GM19438 (cell line): ENCODE data around the gene HOTAIR.

Experiments
- ATAC-seq: cut with Tn5 transposase; IDR thresholded peaks from one replicate; pipeline ENCODE4 v1.9.1; 2021; ENCODE audit warnings: low read depth; ENCODE audit not compliant: unreplicated experiment

The HOTAIR gene

DNA sequence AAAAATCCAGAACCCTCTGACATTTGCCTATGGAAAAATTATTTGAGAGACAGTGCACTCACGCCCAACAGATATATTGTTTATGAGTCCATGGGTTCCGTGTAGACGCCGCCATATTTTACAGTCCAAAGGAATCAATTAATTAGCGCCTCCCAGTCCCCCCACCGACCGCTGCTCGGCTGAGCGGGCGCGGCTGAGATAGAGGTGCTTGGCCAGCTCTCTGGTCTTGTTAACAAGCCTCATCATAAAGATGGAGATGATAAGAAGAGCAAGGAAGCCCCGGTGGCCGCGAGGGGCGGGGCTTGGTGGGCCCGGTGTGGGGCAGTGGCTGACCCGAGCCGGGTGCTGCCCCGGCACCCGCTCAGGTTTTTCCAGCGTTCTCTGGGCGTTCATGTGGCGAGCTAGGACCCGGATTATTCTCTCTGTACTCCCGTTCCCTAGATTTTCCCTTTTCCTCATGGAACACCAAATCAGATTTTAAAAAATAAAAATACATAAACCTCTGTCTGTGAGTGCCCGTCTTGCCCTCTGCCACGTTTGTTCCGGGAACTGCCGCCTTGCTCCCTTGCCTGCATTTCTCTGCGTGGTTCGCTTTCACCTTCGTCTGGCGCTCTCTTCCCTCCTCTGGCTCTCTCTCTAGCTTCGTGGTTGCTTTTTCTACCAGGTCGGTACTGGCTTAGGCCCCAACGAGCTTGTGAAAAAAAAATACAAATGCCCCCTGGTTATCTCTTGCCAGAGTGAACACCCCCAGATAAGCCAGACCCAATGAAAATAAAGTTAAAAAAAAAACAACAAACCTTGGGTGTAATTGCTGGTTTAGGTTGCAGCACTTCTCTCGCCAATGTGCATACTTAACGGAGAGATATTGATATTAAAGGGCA is 11.1 kb downstream of the HOTAIR start:
- ATAC-seq: no peak

DNA sequence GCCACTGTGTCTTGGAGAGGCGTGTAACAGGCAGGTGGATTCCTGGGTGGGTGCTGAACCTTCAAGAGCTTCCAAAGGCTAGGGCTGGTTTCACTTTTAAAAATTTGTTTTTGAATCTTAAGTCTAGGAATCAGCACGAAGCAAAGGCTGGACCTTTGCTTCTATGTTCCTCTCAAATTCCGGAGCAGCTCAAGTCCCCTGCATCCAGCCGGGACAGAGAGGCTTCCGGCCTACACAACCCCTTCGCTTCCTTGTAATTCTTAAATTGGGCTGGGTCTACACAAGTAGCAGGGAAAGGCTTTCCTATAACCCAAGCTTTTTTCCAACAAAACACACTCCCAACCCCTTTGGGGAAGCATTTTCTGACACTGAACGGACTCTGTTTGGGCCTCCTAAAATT is 11.7 kb downstream of the HOTAIR start:
- no peak for ATAC-seq

DNA sequence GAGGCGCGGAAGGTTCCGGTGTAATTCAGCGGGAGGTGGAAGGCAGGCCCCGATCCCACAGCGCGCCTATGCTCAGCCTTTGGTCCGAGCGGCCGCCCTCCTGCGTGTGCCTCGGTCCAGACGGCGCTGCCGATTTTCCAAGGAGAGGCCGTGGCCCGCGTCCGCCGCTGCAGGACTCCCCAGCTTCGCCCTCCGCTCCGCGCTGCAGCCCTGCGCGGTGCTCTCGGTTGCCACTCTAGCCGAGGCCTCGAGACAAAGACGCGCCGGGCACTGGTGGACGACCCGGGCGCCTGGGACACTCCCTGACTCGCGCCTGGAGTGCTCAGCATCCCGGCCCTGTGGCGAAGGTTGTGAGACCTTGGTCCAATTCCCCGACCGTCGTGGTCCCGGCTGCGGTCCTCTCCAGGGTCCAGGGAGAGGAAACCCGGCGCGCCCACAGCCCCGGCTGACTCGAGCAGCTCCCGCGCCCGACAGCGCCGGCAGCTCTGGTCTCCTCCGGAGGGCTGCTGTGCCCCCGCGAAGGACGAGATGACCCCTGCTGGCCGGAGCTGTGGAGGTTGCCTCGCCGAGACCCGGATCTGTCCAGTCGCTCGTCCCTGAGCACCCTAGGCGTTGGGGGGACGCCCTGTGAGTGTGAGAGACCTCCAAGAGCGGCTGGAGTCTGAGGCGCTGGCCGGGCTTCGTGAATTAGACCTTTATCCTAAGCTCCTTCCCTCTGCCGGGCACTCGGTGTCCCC is 13.6 kb downstream of the HOTAIR start:
- no peak for ATAC-seq

DNA sequence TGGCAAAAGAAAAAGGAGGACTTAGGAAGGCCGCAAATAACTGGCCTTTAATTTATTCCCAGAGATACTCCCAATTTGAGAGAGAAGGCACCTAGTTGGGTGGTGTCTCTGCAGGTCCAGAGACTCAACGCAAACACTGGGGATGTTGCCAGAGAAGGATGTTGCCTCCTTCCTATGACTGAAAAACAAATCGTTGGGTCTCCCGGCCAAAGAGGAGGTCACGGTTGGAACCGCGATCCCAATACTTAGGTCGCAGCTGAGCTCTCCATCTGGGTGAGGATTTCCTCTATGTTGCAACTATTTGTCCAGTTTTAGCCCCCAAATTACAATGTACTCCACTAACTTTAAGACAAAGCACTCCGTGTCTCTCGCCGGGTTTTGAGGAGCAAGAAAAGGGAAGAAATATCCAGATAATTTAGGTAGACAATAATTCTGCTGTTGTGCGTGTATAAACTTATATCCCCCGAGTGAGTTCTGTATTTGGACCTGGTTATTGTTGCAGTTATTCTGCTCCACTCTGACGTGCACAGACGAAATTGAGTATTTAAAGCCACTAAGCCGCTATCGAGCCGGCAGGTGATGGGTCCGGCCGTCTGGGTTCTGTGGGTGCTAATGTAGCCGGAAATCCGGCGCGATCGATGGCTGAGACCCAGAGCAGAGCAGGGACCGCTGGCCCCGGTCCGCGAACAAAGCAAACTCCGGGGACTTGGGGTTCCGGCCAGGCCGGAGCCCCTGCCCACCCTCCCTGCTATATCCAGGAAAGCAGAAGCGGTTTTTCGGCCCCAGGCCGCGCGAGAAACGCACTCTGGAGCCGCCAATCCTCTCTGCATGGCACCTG is 14.3 kb downstream of the HOTAIR start:
- ATAC-seq: no peak

DNA sequence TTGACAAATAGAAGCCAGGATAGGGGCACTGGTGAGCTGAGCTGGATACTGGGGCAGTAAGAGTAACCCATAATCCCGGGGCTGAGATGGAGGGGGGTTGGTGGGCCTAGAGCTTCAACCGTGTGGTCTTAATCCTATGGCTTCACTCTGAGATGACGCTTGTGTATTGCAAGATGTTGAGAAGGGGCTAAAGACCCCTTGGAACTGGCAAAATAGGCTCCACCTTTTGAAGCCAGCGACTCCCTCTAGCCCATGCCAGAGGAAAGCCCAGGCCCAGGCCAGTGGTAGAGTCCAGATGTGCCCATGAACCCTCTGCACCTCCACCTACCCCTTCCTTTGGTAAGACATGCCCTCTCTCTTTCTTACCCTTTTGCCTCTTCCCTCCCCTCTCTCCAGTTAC is 15.4 kb downstream of the HOTAIR start:
- no peak for ATAC-seq

DNA sequence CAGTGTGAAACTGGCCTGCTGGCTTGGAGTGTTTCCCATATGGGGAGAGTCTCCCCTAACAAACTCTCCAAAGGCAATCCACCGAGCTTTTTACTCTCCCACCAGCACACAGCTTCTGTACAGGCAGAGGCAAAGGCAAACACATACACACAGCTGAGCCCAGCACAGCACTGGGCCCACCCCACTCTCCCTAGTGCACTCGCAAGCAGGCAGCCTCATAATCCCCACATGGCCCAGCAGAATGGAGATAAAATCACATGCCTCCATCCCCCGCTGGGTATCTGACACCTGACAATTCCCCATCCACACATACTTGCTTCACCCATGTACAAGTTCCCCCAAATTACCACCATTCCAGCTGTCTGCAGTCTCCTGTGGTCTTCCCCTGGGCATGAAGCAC is 16.6 kb downstream of the HOTAIR start:
- ATAC-seq: no peak

DNA sequence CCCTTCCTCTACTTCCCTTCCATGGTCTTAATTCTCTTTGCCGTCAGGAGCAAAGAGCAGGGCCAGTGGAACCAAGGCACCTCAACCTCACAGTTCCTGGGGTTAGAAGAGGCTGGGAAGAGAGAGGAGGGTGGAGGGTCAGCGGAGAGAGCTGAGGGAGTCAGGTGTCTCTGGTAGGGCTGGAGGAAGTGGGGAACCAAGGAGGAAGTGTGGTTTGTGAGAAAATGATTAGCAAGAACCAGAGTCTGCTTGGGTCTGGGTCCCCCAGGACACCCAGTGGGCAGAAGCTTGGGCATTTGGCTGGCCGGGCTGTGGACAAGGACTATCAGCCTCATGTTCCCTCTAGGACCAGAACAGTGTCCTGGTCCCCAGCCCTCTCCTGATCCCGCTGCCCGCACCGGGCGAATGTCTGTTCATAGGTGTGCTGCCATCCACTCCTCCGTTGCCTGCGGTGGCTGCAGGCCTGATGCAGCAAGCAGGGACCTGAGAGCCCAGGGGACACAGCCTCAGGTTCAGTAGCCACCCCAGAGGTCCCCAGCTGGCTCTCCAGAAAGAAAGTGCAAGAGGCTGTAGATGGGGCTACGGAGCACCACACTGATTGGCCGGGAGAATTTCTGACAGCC is 17.7 kb downstream of the HOTAIR start:
- no peak for ATAC-seq

DNA sequence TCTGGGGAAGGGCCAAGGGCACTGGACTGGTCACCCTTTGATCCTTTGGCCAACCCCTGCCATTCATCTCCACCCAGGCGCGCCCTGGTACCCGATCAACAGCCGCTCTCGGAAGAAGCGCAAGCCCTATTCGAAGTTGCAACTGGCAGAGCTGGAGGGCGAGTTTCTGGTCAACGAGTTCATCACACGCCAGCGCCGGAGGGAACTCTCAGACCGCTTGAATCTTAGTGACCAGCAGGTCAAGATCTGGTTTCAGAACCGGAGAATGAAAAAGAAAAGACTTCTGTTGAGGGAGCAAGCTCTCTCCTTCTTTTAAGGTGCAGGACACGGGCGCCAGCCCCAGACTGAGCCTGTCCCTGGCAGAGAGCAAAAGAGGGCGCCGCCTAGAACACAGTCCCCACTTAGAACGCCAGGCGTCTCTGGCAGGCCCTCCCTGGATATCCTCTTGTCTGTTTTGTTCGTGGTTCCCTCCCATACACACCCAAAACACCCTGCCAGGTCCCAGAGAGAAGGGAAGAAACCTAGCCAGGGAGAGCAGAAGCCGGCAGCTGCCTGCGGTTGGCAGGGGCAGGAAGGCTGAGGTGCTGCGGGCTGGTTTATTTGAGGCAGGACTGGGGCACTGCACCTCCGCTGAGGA is 18.4 kb downstream of the HOTAIR start:
- ATAC-seq: no peak

DNA sequence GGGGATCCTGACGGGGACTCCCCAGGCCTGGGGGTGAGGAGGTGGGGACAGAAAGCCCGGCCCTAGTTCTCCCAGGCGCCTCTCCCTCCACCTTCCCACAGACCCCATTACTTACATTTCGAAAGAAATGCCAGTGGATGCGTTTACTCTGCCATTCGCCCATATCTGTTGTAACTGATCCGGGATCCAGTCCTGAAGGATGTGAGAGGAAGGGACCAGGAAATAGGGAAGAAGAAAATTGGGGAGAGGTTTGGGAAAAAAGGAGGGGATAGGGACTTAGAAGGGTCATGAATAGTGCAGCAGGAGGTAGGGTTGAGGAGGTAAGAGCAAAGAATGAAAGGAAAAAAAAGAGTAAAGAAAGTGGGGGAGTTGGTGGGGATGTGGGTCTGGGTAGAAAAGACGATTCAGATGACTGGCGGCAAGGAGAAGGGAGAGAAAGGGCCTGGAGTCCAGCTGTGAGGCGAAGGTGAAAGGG is 18.9 kb downstream of the HOTAIR start:
- no peak for ATAC-seq

DNA sequence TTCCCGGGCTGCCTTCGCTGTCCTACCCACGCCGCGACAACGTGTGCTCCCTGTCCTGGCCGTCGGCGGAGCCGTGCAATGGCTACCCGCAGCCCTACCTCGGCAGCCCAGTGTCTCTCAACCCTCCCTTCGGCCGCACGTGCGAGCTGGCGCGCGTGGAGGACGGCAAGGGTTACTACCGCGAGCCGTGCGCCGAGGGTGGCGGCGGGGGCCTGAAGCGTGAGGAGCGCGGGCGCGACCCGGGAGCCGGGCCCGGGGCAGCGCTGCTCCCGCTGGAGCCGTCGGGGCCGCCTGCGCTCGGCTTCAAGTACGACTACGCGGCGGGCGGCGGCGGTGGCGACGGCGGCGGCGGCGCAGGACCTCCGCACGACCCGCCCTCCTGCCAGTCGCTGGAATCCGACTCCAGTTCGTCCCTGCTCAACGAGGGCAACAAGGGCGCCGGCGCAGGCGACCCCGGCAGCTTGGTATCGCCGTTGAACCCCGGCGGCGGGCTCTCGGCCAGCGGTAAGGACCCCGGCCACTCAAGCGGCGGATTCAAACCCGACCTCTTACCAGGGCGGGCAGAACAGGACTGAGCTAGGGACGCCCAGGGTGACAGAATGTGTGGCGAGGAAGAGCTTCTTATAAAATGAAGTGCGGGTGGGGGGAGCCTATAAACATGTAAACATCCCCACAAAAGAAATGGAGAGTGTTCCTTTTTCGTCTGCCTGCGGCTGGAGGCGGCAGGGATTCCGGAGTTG is 19.5 kb downstream of the HOTAIR start:
- no peak for ATAC-seq

DNA sequence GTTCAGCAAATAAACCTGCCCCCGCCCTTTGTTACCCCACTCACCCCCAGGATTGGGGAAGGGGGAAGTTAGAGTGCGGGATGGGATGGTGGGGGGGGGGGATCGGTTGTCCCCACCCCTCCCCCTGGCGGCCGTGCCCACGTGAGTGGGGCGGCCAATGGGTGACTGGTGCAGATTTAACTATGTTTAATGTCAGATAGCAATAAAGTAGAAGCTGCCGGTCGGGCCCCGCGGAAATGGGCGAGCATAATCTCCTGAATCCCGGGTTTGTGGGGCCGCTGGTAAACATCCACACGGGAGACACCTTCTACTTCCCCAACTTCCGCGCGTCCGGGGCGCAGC is 20.1 kb downstream of the HOTAIR start, which contains the start of gene HOXC12:
TSS of gene HOXC12 (plus strand) at position 210 of the 342 bp plus-strand sequence. CDS start at position 237, 27 bp downstream.
- ATAC-seq: no peak

DNA sequence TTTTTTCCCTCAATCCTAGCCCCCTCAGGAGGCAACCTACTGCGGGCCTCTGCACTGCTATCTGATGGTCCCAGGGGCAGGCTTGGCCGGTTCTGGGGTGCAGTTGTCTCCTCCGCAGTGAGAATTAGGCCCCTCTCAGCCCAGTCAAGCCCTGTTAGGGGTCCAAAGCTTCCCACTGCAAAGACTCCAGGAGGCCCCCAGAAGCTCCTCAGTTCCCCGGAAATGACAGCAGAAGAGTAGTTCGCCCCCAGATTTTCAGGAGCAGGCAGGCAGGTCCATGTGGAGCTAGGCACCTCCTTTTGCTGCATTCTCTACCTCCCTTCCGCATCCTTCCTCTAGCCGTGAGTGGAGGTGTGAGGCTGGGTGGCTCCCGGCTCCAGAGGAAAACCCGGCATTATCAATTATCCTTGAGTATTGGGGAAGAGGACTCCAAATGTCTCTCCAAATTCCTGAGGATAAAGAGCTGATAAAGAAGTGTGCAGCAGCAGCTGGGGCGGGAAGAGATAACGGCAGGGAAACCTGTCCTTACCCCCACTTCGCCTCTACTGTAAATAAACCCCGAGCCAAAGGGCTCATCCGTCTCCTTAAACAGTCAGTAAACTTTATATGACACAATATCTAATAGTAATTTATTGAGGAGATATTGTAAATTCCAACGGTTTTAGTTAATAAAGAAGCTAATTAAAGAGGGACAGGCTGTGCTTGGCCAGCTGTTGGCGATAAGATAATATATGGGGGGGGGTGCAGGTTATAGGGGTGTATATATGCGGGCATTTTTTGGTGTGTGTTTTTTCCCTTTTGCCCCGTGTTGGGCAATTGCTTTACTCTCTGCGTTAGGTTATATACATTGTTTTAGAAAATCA is 20.7 kb downstream of the HOTAIR start:
- ATAC-seq: no peak

DNA sequence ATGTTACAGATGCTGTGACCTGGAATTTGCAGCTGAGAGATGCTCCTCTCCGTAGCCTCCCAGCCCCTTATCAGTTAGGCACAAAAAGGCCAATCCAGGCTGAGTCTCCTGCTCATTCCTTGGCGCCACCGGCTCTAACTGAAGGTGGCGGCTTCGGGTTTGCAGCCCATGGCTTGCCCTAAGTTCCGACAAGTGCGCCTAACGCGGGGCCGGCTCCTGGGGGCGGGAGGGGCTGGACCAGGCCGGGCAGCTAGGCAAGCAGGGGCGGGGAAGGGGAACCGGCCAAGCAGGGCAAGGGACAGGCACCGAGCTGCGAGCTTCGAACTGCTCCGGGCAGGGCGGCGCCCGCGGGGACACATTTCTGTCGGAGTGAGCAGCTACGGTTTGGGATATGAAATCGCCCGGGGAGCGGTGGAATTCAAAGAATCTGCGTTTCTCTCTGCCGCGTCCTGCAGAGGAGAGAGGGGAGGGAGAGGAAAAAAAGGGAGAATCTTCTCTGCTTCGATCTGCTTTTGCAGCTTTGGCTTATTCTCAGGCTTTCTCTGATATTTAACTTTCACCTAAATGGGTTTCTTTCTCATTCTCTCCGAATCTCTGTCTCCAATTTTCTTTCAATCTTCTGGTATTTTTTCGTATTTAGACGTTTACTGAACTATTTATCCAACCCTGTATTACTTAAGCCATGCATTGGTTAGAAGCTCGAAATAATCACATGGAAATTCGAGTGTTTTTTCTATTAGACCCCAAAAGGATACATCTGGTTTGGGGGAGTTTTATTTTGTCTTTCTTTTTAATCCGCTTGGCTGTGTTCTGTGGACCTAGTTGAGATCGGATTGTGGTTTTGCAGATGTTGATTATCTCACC is 21.7 kb downstream of the HOTAIR start:
- ATAC-seq: no peak

DNA sequence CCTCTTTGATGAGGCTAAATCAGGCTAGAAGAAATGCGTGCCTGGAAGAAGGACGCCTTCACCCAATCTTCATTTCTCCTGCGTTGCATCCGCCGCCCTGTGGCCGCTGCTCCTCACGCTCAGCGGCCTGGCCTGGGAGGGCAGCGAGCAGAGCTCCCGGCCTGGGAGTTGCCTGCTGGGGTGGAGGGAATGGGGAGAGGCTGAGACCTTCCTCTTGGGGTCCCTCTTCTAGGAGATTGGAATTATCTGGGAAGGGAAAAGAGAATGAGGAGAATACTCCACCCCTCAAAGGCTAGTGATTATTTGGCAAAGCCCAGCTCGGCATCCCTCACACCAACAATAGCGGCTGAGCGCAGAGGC is 22.4 kb downstream of the HOTAIR start:
- no peak for ATAC-seq

DNA sequence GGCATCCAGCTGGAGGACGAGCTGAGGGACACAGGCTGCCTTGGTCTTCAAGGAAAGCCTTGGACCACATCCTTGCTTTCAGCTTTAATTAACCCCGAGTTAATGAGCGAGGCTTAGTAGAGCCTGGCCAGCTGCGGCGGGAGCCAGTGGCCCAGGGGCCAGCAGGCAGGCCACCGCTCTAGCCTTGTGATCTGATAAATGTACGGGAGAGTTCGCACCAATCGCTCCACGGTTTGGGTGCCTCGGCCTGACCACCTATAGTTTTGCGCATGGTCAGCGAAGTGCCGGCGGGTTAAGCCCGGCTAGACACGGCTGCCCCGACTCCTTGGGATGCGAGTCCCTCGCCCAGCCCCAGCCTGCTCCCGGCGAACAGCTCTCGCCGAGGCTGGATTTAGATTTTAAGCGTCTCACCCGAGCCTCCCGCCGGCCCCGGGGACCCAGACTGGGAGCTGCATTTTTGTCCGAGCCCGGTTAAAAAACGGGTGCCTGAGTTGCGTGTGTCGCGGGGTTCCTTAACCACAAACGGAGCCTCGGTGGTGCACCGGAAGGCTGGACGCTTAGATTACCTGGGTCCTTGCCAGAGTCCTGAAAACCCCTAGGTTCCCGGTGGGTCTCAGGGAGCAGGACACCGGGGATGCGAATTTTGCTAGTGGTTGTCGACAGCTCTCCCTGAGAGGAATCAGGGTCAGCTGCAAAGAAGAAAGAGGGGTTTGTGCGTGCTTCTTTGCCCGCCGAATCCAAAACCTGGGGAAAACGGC is 23.0 kb downstream of the HOTAIR start:
- ATAC-seq: no peak

DNA sequence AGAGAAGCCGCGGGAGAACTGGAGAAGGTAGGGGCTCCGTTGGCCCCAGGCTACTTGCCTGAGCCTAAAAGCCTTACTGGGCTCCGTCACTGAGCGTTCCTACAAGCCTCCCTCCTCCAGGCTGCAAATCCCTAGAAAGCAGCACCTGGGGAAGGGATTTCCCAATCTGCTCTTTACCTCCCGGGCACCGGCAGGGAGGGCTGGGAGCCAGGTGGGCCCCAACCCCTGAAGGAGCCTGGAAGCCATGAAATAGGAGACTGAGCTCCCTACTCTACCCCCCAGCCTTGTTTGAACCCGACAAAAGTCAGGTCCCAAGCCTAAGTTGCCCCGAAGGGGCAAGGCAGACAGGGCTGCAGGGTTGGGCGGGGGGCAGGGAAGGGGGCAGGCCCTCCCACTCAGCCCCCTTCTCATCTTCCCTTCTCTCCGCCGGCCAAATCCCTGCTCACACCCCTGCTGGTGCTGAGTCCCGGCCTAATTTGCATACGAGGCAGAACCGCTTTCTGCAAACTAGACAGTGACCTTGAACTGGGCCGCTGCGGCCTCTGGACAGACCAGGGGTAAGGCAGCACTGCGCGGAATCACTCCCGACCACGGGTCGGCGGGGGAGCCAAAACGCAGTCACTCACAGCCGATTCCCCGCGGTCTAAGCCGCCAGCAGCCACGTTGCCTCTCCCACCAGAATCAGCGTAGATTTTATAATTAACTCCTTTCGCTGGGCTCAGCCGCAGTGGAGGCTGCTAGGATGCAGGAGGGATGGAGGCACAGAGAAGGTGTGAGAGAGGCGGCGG is 23.8 kb downstream of the HOTAIR start:
- no peak for ATAC-seq
